Kidney glomerular epithelial cell (primary cell): ENCODE data around the gene DRD4.

Source experiments
- DNase-seq: peaks from one replicate; lab custom pipeline; 2025; lab: John Stamatoyannopoulos, UW

Gene DRD4

DNA sequence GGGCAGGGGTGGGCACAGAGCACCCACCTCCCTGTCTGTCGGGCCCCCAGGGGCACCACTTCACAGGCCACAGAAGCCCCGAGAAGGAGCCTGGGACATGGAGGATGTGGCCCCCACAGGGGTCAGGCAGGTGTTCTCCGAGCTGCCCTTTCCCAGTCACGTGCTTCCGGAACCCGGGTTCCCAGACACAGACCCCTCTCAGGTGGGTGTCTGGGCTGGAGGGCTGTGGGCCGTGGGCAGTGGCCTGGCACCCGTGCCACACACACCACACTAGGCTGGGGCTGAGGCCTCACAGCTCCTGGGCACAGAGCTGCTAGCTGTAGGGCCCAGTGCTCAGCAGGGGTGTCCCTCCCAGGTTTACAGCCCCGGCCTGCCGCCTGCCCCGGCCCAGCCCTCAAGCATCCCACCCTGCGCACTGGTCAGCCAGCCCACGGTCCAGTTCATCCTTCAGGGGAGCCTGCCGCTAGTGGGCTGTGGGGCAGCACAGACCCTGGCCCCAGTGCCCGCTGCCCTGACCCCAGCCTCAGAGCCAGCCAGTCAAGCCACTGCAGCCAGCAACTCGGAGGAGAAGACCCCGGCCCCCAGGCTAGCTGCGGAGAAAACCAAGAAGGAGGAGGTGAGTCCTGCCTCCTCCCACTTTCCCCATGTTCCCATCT lies 26.8 kb upstream of the DRD4 start:
- DNase-seq: no peak

DNA sequence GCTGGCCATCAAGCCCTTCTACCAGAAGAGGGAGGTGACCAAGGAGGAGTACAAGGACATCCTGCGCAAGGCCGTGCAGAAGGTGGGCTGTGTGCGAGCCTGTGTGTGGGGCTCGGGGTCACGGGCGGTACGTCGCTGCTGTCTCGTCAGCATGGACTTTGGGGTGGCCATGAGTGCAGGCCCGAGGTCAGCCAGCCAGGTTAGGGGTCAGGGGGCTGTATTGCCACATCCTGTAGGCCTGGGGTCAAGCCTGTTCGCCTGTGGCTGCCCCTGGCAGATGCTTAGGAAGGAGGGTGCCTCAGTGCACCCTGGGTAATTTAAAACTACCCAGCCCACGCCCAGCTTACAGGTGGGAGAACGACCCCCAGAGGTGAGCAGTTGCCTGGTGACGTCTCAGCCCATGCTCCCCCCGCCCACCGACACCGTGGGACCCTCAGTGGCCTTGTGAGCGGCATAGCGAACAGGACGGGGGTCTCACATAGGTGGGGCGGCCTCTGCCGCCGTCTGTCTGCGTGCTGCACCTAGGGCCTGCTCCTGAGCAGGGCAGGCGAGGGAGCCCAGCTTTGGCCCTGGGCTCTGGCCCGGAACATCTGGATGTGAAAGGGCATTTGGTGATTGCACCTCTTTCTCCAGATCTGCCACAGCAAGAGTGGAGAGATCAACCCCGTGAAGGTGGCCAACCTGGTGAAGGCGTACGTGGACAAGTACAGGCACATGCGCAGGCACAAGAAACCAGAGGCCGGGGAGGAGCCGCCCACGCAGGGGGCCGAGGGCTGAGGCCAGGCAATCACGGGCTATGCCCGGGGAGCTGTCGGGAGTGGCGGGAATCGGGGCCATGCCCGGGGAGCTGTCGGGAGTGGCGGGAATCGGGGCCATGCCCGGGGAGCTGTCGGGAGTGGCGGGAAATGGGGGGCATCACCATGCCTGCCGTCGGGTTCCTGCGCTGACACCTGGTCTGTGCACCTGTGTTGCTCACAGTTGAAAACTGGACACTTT lies 25.8 kb upstream of the DRD4 start:
- no peak for DNase-seq

DNA sequence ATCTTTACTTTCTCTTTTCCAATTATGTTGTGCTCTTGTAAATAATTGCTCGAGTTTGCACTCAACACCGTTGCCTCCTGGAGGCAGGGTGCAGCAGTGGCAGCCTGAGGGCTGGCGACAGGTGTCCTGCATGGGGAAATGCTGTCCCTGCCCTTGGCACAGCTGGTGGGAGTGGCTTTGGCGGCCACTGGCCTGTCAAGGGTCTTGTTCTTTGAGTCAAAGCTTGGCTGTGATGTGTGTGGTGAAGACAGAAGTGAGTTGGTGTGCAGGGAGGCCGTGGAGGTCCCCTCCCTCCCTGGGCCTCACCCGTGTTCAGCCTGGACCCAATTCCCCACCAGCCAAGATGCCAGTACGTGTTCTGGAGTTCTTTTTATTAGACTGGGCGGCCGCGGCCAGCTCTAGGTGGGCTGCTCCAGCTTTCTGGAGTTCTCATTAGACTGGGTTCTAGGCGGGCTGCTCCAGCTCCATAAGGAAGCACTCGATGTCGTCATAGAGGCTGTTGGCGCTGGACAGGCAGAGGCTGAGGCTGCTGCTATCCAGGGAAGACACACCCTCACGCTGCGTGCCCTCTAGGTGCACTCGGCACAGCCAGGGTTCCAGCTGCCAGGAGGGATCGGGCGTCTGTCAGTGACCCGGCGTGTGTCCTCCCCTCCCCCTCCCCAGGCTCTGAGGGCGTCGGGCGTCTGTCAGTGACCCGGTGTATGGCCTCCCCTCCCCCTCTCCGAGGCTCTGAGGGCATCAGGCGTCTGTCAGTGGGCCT lies 24.7 kb upstream of the DRD4 start:
- DNase-seq: no peak

DNA sequence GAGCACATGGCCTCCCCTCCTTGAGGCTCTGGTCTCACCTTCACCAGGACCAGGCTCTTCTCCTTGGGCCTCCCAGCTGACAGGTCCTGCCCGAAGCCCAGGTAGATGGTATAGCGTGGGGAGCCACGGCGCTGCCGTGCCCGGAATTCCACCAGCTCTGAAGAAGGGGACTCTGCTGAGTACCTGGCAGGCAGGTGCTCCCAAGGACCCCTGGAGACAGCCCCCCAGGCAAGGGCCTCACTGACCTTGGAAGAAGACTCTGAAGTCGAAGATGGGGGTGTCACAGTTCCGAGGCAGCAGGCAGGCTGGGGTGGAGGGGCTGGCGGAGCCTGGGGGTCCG lies 24.1 kb upstream of the DRD4 start:
- no peak for DNase-seq

DNA sequence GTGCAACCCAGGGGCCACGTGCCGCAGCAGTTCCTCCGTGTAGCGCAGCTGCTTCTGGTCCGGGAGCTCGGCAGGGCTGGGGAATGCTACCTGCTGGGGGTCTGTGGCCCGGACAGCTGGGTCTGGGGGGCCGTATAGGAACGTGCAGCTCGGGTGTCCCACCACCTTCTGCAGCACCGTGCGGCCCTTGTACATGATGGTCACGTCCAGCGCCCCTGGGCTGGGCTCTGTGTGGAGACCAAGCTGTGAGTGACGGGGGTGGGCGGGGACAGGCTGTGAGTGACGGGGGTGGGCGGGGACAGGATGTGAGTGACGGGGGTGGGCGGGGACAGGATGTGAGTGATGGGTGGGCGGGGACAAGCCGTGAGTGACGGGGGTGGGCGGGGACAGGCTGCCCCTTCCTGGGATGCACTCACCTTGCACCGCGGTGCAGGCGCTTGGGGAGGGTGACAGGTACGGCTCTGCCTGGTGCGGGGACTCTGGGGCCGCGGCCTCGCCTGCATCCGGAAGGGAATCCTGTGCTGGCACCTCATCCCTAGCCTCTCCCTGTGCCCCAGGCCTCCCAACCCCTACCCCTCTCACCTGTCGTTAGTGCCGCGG lies 23.6 kb upstream of the DRD4 start:
- DNase-seq: peak; percentile 27

DNA sequence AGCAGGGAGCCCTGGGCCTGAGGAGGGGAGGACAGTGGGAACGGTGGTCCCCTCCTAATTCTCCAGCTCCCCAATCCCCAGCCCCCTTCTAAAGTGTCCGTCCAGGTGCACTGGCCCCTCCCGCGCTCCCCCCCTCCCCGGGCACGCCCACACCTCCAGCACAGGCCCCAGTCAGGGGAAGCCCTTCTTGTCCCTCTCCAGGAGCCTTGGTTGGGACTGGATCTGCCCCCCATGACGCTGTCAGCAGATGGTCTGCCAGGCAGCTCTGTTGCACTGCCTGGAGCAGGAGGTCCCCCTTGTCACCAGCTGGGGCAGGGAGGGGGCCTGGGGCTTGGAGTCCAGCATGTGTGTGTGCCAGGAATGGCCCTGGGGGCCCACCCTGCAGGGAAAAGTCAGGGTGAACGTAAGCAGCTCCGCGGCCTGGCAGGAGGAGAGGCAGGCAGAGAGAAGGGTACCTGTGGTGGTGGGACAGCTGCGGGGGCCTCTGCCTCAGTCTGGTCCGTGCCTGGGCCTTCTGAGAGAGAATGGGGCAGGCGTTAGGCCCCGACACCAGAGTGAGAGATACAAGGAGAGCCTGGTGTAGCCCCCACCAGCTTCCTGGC lies 22.9 kb upstream of the DRD4 start:
- DNase-seq: no peak

DNA sequence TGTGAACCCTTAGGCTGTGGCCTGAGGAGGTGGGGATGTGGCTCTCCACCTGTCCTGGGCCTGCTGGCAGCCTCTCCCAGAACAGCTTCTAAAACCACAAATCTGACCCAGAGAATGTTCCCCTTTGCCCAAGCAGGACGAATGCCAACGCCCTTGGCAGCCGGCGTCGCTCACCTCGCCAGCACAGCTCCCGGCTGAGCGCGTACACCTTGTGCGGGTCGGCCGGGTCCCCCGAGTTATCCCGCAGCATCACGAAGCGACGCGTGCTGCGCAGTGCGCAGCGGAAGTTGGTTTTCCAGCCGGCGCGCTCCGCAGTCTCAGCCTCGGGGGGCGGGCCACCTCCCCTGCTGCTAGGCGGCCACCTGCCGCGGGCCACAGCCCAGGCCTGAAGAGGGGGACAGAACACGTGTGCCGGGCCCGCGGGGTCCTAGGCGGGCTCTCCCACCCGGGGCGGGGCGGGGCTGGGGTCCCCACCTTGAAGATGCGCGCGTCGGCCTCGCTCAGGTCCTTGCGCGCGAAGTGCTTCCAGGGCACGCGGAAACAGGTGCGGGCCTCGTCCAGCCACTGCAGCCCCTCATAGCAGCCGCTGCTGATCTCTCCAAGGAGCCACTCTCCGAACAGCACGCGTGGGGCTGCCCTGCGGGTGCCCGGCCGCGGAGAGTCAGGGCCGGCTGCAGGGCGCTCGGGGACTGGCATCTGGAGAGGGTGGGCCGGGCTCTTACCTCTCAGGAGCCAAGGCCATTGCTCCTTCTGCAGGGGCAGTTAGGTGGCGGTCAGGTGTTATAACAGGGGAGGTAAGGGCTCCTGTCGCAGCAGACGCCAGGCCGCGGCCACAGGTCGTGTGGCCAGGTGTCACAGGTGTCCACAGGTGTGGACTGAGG lies 22.2 kb upstream of the DRD4 start:
- no peak for DNase-seq

DNA sequence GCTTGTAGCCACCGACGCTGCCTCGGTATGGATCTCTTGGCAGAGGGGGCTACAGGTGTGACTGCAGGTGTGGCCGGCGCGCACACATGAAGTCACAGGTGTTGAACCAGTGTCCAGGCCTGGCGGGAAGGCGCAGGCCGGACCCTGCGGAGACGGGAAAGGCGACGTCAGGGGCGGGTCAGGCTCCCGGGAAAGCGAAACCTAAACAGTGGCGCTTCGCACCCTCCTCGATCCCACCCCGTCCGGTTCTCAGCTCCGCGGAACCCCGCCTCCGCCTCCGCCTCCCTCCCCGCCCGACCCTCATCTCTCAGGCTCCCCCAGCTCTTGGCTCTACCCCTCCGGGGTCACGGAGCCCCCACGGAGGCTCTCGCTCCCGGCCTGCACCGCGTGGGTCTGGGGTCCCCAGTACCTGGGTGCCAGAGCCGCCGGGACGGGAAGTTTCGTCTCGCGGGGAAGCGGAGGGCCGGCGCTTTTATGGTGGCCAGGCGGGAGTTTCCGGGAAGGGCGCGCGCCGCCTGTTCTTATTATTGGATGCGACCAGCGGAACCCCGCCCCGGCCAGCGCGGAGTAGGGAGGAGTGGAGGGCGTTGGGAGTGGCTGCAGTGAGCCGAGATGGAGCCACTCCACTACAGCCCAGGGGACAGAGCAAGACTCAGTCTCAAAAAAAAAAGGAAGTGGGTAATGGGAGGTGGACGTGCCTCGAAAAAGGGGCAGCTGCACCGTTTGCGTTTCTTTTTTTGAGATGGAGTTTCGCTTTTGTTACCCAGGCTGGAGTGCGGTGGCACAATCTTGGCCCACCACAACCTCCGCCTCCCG lies 21.4 kb upstream of the DRD4 start, which contains the start of gene IRF7:
Gene IRF7, minus strand, starts transcription at position 447 of the 816 bp plus-strand sequence. CDS start 586 bp downstream, outside the sequence.
- peak; percentile 80 for DNase-seq

DNA sequence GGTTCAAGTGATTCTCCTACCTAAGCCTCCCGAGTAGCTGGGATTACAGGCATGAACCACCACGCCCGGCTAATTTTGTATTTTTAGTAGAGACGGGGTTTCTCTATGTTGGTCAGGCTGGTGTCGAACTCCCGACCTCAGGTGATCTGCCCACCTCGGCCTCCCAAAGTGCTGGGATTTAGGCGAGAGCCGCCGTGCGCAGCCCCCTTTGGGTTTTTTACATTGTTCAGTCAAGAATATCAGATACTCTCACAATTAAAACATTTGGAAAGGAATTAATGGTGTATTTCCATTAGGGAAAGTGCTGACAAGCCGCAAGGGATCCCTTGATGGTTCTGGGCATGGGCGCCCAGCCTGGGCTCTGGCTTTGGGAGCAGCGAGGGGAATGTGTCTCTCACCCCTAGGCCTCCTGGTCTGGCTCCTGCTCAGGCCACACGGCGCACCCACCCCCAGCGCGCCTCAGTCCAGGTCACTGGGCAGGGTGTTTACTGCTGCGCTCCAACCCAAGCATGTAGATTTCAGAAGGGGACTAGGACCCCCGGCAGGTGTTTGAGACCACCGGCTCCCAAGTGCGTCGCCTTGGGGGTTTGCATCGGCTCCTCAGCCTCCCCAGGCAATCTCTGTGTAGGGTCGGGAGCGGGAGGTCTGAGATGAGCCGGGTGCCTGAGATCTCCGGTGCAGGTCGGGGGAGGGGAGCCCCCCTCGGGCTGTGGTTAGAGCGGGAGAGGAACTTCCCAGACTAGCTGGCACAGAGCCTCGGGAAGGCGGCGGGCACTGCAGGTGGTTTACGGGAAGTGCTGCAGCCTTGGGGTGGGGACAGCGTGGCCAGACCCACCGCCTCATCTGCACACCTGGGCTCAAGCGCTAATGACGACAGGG lies 20.5 kb upstream of the DRD4 start:
- DNase-seq: no peak

DNA sequence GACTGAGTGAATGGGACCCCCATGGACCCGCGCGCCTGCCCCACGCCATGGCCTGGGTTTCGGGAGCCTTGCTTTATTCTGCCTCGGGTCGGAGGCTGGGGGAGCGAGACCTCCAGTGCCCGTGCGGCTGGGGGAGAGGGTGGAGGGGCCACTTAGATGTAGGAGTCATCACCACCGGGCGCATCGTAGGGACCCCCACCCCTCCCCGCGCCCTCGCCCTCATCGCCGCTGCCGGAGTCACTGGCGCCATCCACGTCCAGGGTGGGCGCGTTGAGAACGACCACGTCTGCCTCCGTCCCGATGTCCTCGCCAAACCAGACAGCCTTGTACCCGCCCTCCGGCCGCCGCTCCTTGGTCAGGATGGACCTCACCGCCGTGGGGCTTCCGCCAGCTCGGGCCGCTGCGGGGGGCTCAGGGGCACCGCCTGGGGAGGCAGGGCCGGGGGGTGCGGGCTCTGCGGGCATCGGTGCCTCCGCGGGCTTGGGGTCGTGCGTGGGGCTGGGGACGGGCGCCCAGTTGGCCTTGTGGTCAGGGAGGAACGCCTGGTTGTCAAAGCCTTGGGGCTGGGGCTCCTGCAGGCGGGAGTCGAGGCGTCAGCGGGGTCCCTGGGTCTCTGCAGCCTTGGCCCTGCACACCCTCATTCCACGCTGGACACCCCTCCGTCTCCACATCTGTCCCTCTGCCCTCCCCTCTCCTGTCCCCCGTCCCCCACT lies 19.7 kb upstream of the DRD4 start:
- no peak for DNase-seq

DNA sequence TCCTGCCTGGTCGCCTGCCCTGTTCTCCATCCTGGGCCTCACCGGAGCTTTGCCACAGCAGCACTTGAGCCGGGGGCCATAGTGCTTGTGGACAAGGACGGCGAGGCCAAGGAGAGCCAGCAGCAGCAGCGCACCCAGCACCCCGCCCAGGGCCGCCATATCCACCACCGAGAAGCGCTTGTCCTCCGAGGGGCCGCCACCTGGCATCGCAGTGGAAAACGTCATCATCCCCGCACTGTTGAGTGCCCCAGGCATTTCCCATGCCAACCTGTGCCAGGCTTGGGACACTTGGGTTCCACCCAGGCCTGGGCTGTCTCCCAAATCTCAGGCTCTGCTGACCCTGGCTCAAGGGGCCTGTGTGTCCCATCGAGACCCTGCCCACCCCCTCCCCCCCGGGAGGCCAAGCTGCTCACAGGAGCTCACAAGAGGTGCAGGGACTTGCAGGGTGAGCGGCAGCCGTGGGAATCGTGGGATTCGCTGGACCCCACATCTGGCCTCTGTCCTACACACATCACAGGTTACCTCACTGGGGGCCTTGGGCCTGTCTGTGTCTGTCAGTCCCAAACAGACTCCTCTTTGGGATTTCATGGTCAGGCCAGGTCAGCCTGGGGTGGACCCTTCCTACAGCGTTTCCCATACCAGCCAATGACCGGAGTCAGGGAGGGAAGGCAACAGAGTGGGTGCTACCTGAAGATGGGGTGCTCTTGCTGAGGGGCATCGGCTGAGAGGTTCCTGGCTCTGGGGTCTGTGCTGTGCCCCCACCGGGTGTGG lies 19.0 kb upstream of the DRD4 start:
- no peak for DNase-seq

DNA sequence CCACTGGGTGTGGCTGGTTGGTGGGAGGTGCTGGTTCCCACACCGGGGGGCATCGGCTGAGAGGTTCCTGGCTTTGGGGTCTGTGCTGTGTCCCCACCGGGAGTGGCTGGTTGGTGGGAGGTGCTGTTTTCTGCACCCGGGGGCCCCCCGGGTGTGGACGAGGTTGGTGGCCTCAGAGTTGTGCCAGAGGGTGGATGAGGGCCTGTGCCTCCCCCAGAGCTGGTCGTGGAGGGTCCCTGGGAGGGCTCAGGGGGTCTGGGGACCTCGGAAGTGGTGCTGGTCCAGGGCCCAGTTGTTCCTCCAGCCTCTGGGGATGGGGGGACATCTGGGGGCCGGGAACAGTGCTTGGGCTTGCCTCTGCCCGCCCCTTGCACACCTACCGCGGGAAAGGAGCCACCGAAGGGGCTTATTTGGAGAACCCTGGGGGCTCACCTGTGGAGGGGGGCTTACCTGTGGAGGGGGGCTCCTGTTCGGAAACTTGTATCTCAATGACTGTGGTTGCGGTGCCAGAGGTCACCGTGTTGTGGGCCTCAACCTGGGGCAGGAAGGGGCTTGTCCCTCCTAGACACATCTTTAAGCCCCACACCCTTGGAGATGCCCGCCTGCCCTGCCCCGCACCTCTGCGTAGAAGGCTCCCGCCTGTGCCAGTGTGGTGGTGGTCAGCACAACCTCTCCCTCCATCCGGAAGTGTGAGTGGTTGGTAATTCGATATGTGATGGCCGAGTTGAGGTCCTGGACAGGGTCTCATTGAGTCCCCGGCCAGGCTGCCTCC lies 18.0 kb upstream of the DRD4 start:
- DNase-seq: no peak

DNA sequence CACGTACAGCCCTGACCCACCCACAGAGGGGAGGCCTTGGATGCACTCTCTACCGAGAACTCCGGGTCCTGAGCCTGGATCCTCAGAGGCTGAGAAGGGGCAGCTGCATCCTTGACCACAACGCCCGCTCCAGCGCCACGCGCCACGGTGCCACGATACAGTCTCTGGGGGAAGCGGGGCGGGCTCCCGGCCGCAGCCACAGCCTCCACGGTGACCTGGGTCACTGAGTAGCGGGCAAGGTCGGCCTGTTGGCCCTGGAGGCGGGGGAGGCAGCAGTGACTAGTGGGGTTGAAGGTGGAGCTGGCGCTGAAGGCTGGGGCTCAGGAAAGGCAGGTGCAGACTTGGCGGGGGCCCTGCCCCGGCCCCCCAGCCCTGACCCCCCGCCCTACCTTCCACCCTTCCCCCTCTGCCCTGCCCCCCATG lies 17.4 kb upstream of the DRD4 start:
- DNase-seq: no peak

DNA sequence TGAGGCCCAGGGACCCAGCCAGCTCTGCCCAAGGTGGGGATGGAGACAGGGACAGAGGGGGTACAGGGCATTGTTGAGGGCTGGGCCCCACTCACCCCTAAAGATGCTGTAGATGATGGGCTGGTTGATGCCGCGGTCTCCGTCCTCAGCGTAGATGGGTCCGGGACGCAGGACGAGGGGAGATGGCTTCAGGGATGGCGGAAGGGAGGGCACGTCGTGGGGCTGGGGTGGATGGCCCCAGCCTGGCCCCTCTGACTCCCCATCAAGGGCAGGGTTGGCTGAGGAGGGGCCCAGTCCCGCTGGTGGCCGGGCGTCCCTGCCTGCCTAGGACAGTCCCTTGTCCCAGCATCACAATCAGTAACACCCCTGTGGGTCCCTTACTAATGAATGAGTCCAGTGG lies 16.9 kb upstream of the DRD4 start:
- DNase-seq: no peak

DNA sequence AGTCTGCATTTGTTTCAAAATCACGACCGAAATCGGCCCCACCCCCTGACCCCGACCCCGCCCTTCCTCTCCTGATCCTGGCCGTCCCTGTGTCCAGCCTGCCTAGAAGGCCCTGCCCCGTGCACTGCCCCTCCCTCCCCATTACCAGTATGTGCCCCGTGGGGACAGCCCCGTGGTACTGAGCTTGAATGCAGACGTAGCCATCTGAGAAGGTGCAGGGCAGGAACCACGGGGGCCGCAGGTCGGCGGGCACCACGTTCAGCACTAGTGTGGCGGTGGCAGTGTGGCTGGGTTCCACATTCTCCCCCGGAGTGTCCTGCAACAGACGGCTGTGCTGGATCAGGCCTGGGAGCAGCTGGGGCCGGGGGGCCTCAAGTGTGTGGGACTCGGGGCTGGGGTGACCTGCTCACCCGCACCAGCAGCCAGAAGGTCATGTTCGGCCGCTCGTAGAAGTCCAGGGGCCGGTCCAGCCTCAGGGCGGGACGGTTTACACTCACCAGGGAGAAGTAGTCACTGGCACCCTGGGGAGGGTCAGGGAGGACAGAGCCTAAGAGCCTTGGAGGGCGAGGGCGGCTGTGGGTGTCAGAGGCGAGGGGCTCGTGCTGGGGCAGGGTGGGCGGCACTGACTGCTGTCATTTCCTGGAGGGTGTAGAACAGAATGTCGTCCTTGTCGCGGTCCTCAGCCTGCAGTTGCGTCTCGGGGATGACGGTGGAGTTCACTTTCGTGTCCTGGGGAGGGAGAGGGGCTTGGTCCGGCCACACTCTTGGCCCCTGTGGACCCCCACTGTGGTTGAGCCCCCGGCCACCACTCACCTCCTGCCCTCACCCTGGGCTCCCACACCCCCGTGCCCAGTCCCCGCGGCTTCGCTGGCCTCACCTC lies 15.9 kb upstream of the DRD4 start:
- DNase-seq: no peak

DNA sequence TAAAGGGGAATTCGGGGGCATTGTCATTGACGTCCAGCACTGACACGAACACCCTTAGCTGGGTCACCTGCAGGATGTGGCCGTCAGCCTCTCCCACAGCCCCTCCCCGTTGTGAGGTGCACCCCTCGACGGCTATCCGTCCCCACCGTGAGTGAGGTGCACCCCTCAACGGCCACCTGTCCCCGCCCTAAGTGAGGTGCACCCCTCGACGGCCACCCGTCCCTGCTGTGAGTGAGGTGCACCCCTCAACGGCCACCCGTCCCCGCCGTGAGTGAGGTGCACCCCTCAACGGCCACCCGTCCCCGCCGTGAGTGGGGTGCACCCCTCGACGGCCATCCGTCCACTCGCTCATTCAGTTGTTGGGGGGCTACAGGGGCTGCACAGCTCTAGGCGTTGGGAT lies 15.2 kb upstream of the DRD4 start:
- DNase-seq: no peak
